H1 (cell line): ENCODE results near the gene PLPPR3. TPM values are rescaled to one million over a fixed set of nuclear protein-coding genes. Genes with fewer than 3 reads are reported as not detected.

Source experiments
- CTCF ChIA-PET: fragments of 300-600 bp; sonication (Branson Sonifier 250); formaldehyde crosslinking; loops from one replicate; lab custom pipeline; 2021; ENCODE audit not compliant: partially characterized antibody; lab: Charles Lee
- POLR2A ChIA-PET: fragments of 300-600 bp; sonication (Branson Sonifier 250); formaldehyde crosslinking; loops from one replicate; lab custom pipeline; 2021; ENCODE audit warnings: inconsistent platforms; ENCODE audit not compliant: partially characterized antibody; lab: Charles Lee
- DNase-seq, 2 experiments: peaks; one replicate each; pipeline versions ENCODE4 v3.0.0 to v3.0.0-alpha.2; 2010 to 2022; ENCODE audit warnings: low spot score in 2 of 2, low read depth in 1 of 2, mixed read lengths in 1 of 2
- FAIRE-seq: peaks from 2 replicates; lab custom pipeline; 2011; peaks lifted over from hg19 to GRCh38; lab: Jason Lieb, UNC
- H2AFZ ChIP-seq: 2 replicates; pipeline ENCODE4 v1.8.1; 2012; ENCODE audit warnings: low read length, inconsistent platforms
- H2AK5ac ChIP-seq: 2 replicates; pipeline ENCODE4 v1.6.1; 2013; ENCODE audit warnings: low read depth, low read length
- H2BK120ac ChIP-seq: replicated peaks from 2 replicates; pipeline ENCODE3; 2013; ENCODE audit warnings: low read depth, low read length, inconsistent platforms
- H2BK12ac ChIP-seq: 2 replicates; pipeline ENCODE4 v1.6.1; 2013; ENCODE audit warnings: low read depth, low read length
- H2BK15ac ChIP-seq: 2 replicates; pipeline ENCODE4 v1.6.1; 2013; ENCODE audit warnings: low read length
- H2BK20ac ChIP-seq: 2 replicates; pipeline ENCODE4 v1.6.1; 2013; ENCODE audit warnings: low read length
- H2BK5ac ChIP-seq: 2 replicates; pipeline ENCODE4 v1.6.1; 2013; ENCODE audit warnings: low read depth, low read length
- H3K14ac ChIP-seq: 2 replicates; pipeline ENCODE4 v1.6.1; 2013; ENCODE audit warnings: inconsistent platforms; ENCODE audit not compliant: insufficient read length
- H3K18ac ChIP-seq: 2 replicates; pipeline ENCODE4 v1.6.1; 2013; ENCODE audit warnings: low read length; ENCODE audit errors: extremely low read depth
- H3K23ac ChIP-seq: 2 replicates; pipeline ENCODE4 v1.6.1; 2013; ENCODE audit warnings: inconsistent platforms; ENCODE audit not compliant: insufficient read length
- H3K23me2 ChIP-seq: 2 replicates; pipeline ENCODE4 v1.6.1; 2013; ENCODE audit warnings: low read depth, low read length
- H3K27ac ChIP-seq: 2 replicates; pipeline ENCODE4 v1.6.1; 2011; ENCODE audit warnings: low read depth, low read length, inconsistent platforms
- H3K27me3 ChIP-seq, 4 experiments: replicated peaks in 1 of 4; 1 replicate in 1 of 4; 2 replicates in 3 of 4; pipeline versions ENCODE4 v1.6.1 to v1.8.1; 2011 to 2013; ENCODE audit warnings: low read length in 3 of 4, mild to moderate bottlenecking in 3 of 4, inconsistent platforms in 2 of 4, mixed read lengths in 2 of 4, moderate library complexity in 1 of 4; ENCODE audit not compliant: control insufficient read depth in 3 of 4, insufficient read depth in 3 of 4; ENCODE audit errors: extremely low read depth in 1 of 4
- H3K36me3 ChIP-seq, 4 experiments: 2 replicates each; pipeline versions ENCODE4 v1.6.1 to v1.8.1; 2011 to 2013; ENCODE audit warnings: mild to moderate bottlenecking in 4 of 4, low read length in 3 of 4, moderate library complexity in 2 of 4, control low read depth in 1 of 4, inconsistent platforms in 1 of 4; ENCODE audit not compliant: insufficient read depth in 4 of 4, control insufficient read depth in 2 of 4
- H3K4ac ChIP-seq: replicated peaks from 2 replicates; pipeline ENCODE3; 2013; ENCODE audit warnings: low read length, low read depth, mixed read lengths, inconsistent platforms; ENCODE audit not compliant: insufficient read length
- H3K4me1 ChIP-seq, 4 experiments: replicated peaks in 1 of 4; 1 replicate in 1 of 4; 2 replicates in 3 of 4; pipeline versions ENCODE4 v1.6.1 to v1.8.1; 2011 to 2013; ENCODE audit warnings: low read length in 3 of 4, inconsistent platforms in 2 of 4, mixed read lengths in 1 of 4; ENCODE audit not compliant: insufficient read depth in 4 of 4, control insufficient read depth in 3 of 4
- H3K4me2 ChIP-seq, 2 experiments: 2 replicates each; pipeline versions ENCODE4 v1.6.1 to v1.8.1; 2011 to 2013; ENCODE audit warnings: low read depth in 2 of 2, low read length in 2 of 2, control low read depth in 1 of 2, inconsistent platforms in 1 of 2, mild to moderate bottlenecking in 1 of 2; ENCODE audit not compliant: insufficient read depth in 1 of 2
- H3K4me3 ChIP-seq, 4 experiments: fragments of 200-600, 300-600 bp in 1 of 4; sonication (generic), shearing (Covaris generic), sonication (Bioruptor Twin) in 1 of 4; 2 replicates each; pipeline versions ENCODE4 v1.5.1 to v1.8.1; 2011 to 2016; ENCODE audit warnings: low read length in 4 of 4, low read depth in 3 of 4, control low read depth in 2 of 4, inconsistent platforms in 2 of 4, mild to moderate bottlenecking in 2 of 4, mixed read lengths in 1 of 4, moderate library complexity in 1 of 4; ENCODE audit not compliant: insufficient read depth in 2 of 4; ENCODE audit errors: extremely low read depth in 1 of 4
- H3K56ac ChIP-seq: replicated peaks from 2 replicates; pipeline ENCODE3; 2013; ENCODE audit warnings: low read depth, mild to moderate bottlenecking, mixed read lengths, low read length, inconsistent platforms; ENCODE audit not compliant: insufficient read length
- H3K79me1 ChIP-seq: 2 replicates; pipeline ENCODE4 v1.6.1; 2013; ENCODE audit warnings: low read depth, low read length, control low read depth
- H3K79me2 ChIP-seq, 2 experiments: 2 replicates each; pipeline versions ENCODE4 v1.6.1 to v1.8.1; 2012 to 2013; ENCODE audit warnings: low read length in 2 of 2, mild to moderate bottlenecking in 2 of 2, inconsistent platforms in 1 of 2; ENCODE audit not compliant: insufficient read depth in 2 of 2, control insufficient read depth in 1 of 2
- H3K9ac ChIP-seq, 4 experiments: replicated peaks in 1 of 4; 1 replicate in 1 of 4; 2 replicates in 3 of 4; pipeline versions ENCODE4 v1.6.1 to v1.8.1; 2011 to 2013; ENCODE audit warnings: low read depth in 3 of 4, low read length in 3 of 4, control low read depth in 2 of 4, mild to moderate bottlenecking in 2 of 4, moderate library complexity in 2 of 4, inconsistent platforms in 1 of 4; ENCODE audit errors: extremely low read depth in 1 of 4
- H3K9me3 ChIP-seq, 2 experiments: 2 replicates each; pipeline versions ENCODE4 v1.6.1 to v1.8.1; 2012 to 2013; ENCODE audit warnings: mild to moderate bottlenecking in 2 of 2, moderate library complexity in 2 of 2, control low read depth in 1 of 2, inconsistent platforms in 1 of 2, low read depth in 1 of 2, low read length in 1 of 2, mixed read lengths in 1 of 2; ENCODE audit not compliant: insufficient read depth in 2 of 2
- H4K20me1 ChIP-seq, 2 experiments: replicated peaks in 1 of 2; 2 replicates each; pipeline versions ENCODE3 to v1.8.1; 2011 to 2013; ENCODE audit warnings: inconsistent platforms in 2 of 2, low read length in 2 of 2, mild to moderate bottlenecking in 1 of 2; ENCODE audit not compliant: insufficient read depth in 2 of 2, control insufficient read depth in 1 of 2
- H4K5ac ChIP-seq: 2 replicates; pipeline ENCODE4 v1.6.1; 2013; ENCODE audit warnings: low read length, low read depth, mixed read lengths, inconsistent platforms; ENCODE audit not compliant: insufficient read length
- H4K8ac ChIP-seq: 2 replicates; pipeline ENCODE4 v1.8.0; 2013; ENCODE audit warnings: mild to moderate bottlenecking, moderate library complexity, low read length, inconsistent platforms; ENCODE audit not compliant: insufficient read depth; ENCODE audit errors: extremely low read depth
- H4K91ac ChIP-seq: replicated peaks from 2 replicates; pipeline ENCODE3; 2013; ENCODE audit warnings: low read length, mixed read lengths, inconsistent platforms; ENCODE audit not compliant: insufficient read length
- CBX5 ChIP-seq: fragments of 300-800, 300-1000 bp; sonication (generic); IDR thresholded peaks from 2 replicates; pipeline ENCODE4 v1.7.1; 2016; ENCODE audit warnings: antibody characterized with exemption, low read length, low read depth
- CHD1 ChIP-seq: IDR thresholded peaks from 2 replicates; pipeline ENCODE4 v1.6.1; 2012; ENCODE audit warnings: low read depth, low read length, improper control_type of control experiment
- FOSL1 ChIP-seq: IDR thresholded peaks from 2 replicates; pipeline ENCODE4 v1.6.1; 2011; ENCODE audit warnings: mild to moderate bottlenecking, low read depth, low read length, moderate library complexity; ENCODE audit not compliant: insufficient read depth
- GTF2F1 ChIP-seq: IDR thresholded peaks from 2 replicates; pipeline ENCODE4 v1.6.1; 2012; ENCODE audit warnings: low read depth, low read length, improper control_type of control experiment, borderline replicate concordance
- JUN ChIP-seq: IDR thresholded peaks from 2 replicates; pipeline ENCODE4 v1.6.1; 2011; ENCODE audit warnings: low read depth, mild to moderate bottlenecking, improper control_type of control experiment, low read length
- KDM1A ChIP-seq: fragments of 200-600, 300-600 bp; sonication (generic); IDR thresholded peaks from 2 replicates; pipeline ENCODE4 v1.7.1; 2016; ENCODE audit warnings: mild to moderate bottlenecking, low read length, borderline replicate concordance
- RAD21 ChIP-seq, 2 experiments: IDR thresholded peaks in 1 of 2; conservative IDR thresholded peaks in 1 of 2; 2 replicates each; pipeline ENCODE4 v1.6.1; 2011; ENCODE audit warnings: low read depth in 2 of 2, low read length in 2 of 2, improper control_type of control experiment in 1 of 2, inconsistent platforms in 1 of 2, mild to moderate bottlenecking in 1 of 2, moderate library complexity in 1 of 2
- RFX5 ChIP-seq: IDR thresholded peaks from 2 replicates; pipeline ENCODE4 v1.6.1; 2011; ENCODE audit warnings: low read depth, low read length, improper control_type of control experiment, borderline replicate concordance
- SUZ12 ChIP-seq: fragments of 200-600 bp; sonication (generic); IDR thresholded peaks from 2 replicates; pipeline ENCODE4 v1.6.1; 2012; ENCODE audit warnings: mild to moderate bottlenecking, inconsistent platforms, low read length, moderate library complexity, mixed read lengths
- WGBS, 2 experiments: shearing (Covaris generic) in 1 of 2; methylation state at CpG; one replicate each; pipeline versions ENCODE4 v1.1.6 to v1.1.7; 2013 to 2015; ENCODE audit warnings: low lambda C conversion rate in 2 of 2, mixed read lengths in 2 of 2, inconsistent platforms in 1 of 2, low coverage in 1 of 2, missing lambda C conversion rate in 1 of 2; ENCODE audit not compliant: insufficient replicate concordance in 2 of 2, insufficient coverage in 1 of 2, insufficient read length in 1 of 2; ENCODE audit errors: extremely low coverage in 1 of 2, missing lambda C conversion rate in 1 of 2; 5-methylcytosine and 5-hydroxymethylcytosine counted together
- polyA plus RNA-seq, 7 experiments: library from polyadenylated mRNA; depleted of rRNA in 3 of 7; stranded (reverse) in 5 of 7; unstranded in 2 of 7; fragments of >200 nt in 5 of 7; fragments of 200-250 nt in 2 of 7; gene quantifications; 1 replicate in 5 of 7; 2 replicates in 1 of 7; 4 replicates in 1 of 7; pipeline versions ENCODE4 v1.2.1 to v1.2.3, GENCODE V29; 2011 to 2013; ENCODE audit warnings: missing spikeins in 2 of 7, mixed read lengths in 2 of 7
- total RNA-seq: library from RNA; stranded (reverse); fragmentation: NEBNext Ultra II Directional; extraction: Animal tissue kit (Norgen Biotek cat#: 25700); gene quantifications from 2 replicates; pipeline ENCODE4 v1.2.1, GENCODE V29; 2021

Gene PLPPR3
- total and polyA plus RNA-seq, 2 of the 8 experiments (the other 6 are each of a cell fraction or from before 2014, with no cell fraction given) = 71.7 to 76.4 TPM

GRCh38 chr19:768424-768823, 53.3 kb downstream of the PLPPR3 start:
- no peak overlapping the region for H3K9ac ChIP-seq
- no peak for TF ChIP-seq FOSL1
- TF ChIP-seq RFX5 = no peak
- no peak for TF ChIP-seq SUZ12
- no peak for TF ChIP-seq CBX5
- TF ChIP-seq CHD1 = no peak
- TF ChIP-seq JUN = no peak
- no peak for TF ChIP-seq GTF2F1
- TF ChIP-seq KDM1A = no peak
- no peak for TF ChIP-seq RAD21 (IDR thresholded peaks at IDR 0.05 in 1 of 2, conservative IDR thresholded peaks at IDR 0.05 in 1 of 2; ENCODE audit: low read depth in 2 of 2, low read length in 2 of 2)
- no peak overlapping the region for H3K14ac ChIP-seq
- no peak overlapping the region for H2AFZ ChIP-seq
- H4K8ac ChIP-seq = no peak overlapping the region
- H2BK15ac ChIP-seq = no peak overlapping the region
- no peak overlapping the region for H2AK5ac ChIP-seq
- no peak overlapping the region for H3K4ac ChIP-seq
- POLR2A ChIA-PET = interaction anchor here (1.0 to 3.1 kb wide), 8 partner anchors 14 to 71 kb away, joined by 3 to 9 read pairs (median 4); partner anchors contain the start of gene PTBP1
- H3K4me1 ChIP-seq = no peaks in the 10 kb centered on the region; a peak in 1 of 7 replicates
- 85% methylated on average over 14 of the region's 14 CpGs; no CpG with 5 or more reads in 1 of the 2 experiments for WGBS, 2 experiments
- H3K23me2 ChIP-seq = no peaks in the 10 kb centered on the region; the same call in 1 of the 2 replicates
- H2BK120ac ChIP-seq = no peak overlapping the region
- no peak overlapping the region for H2BK5ac ChIP-seq
- H2BK20ac ChIP-seq = no peak overlapping the region
- H3K79me1 ChIP-seq = no peaks in the 10 kb centered on the region; the same call in 1 of the 2 replicates
- H3K23ac ChIP-seq = no peak overlapping the region
- H3K36me3 ChIP-seq = no peaks in the 10 kb centered on the region
- no peak overlapping the region for H4K5ac ChIP-seq
- no peaks in the 10 kb centered on the region for H3K9me3 ChIP-seq
- H3K4me3 ChIP-seq = no peak overlapping the region
- no peaks in the 10 kb centered on the region for H3K27me3 ChIP-seq
- CTCF ChIA-PET = interaction anchor here (0.6 to 3.1 kb wide), 7 partner anchors 23 to 129 kb away, joined by 3 to 23 read pairs (median 4); no protein-coding TSS in a partner anchor
- no peaks in the 10 kb centered on the region for H3K79me2 ChIP-seq
- no peak overlapping the region for H3K18ac ChIP-seq
- H3K56ac ChIP-seq = no peak overlapping the region
- no peak overlapping the region for H4K91ac ChIP-seq
- FAIRE-seq = no peak
- H3K4me2 ChIP-seq = no peak overlapping the region
- H3K27ac ChIP-seq = no peak overlapping the region
- H2BK12ac ChIP-seq = no peak overlapping the region
- H4K20me1 ChIP-seq = no peaks in the 10 kb centered on the region
- DNase-seq = no peak
